ENCODE measurements around the gene ANXA3. TPM values are rescaled to one million over a fixed set of nuclear protein-coding genes. Genes with fewer than 3 reads are reported as not detected.

The ANXA3 gene
- total RNA-seq, 1 donor from 2014 or later = 1.9 TPM

GRCh38 chr4:78568640-78569305 is 17.2 kb downstream of the ANXA3 start:
- Histone ChIP-seq H3K9me3 (ENCODE audit: low read depth) (no peaks in the 10 kb centered on the region), H3K27me3 (no peaks in the 10 kb centered on the region), H3K27ac (no peak overlapping the region), H3K79me2 (ENCODE audit: low read depth) (no peaks in the 10 kb centered on the region), H3K36me3 (no peaks in the 10 kb centered on the region), H4K20me1 (ENCODE audit: low read depth) (no peaks in the 10 kb centered on the region), H3K4me1 (peaks cover 4% of the 10 kb centered on the region), H3K9ac (no peak overlapping the region), H2AFZ (replicated peaks) (no peak overlapping the region), H3K4me3 (no peak overlapping the region), H3F3A (ENCODE audit: low read depth) (no peaks in the 10 kb centered on the region), H3K4me2 (no peak overlapping the region)
- Mint-ChIP-seq H3K27ac (no peak overlapping the region), H3K4me1 (peaks cover 6% of the 10 kb centered on the region), H3K27me3 (ENCODE audit: insufficient read depth, low read depth) (no peaks in the 10 kb centered on the region), H3K4me3 (no peak overlapping the region), H3K36me3 (no peaks in the 10 kb centered on the region), H3K9me3 (peaks cover 3% of the 10 kb centered on the region)
- TF ChIP-seq CTCF (IDR thresholded peaks at IDR 0.05) (no peak), EZH2 (IDR thresholded peaks at IDR 0.05) (no peak), EZH2phosphoT487 (IDR thresholded peaks at IDR 0.05) (no peak)
- DNase-seq (ENCODE audit: low spot score) = no peak

- no peak overlapping the region for H3K27ac ChIP-seq
- H3K4me3 Mint-ChIP-seq = no peak overlapping the region
- H3K36me3 Mint-ChIP-seq = no peaks in the 10 kb centered on the region
- H3K9ac ChIP-seq = no peak overlapping the region
- no peaks in the 10 kb centered on the region for H3K36me3 ChIP-seq
- no peaks in the 10 kb centered on the region for H4K20me1 ChIP-seq (ENCODE audit: low read depth)
- H3K4me1 ChIP-seq = peaks cover 4% of the 10 kb centered on the region
- no peaks in the 10 kb centered on the region for H3K79me2 ChIP-seq (ENCODE audit: low read depth)
- TF ChIP-seq EZH2 (IDR thresholded peaks at IDR 0.05) (no peak), CTCF (IDR thresholded peaks at IDR 0.05) (no peak), EZH2phosphoT487 (IDR thresholded peaks at IDR 0.05) (no peak)
- no peaks in the 10 kb centered on the region for H3F3A ChIP-seq (ENCODE audit: low read depth)
- peaks cover 3% of the 10 kb centered on the region for H3K9me3 Mint-ChIP-seq
- no peaks in the 10 kb centered on the region for H3K9me3 ChIP-seq (ENCODE audit: low read depth)
- H3K4me1 Mint-ChIP-seq = peaks cover 6% of the 10 kb centered on the region
- H3K4me3 ChIP-seq = no peak overlapping the region
- no peak overlapping the region for H3K4me2 ChIP-seq
- H3K27ac Mint-ChIP-seq = no peak overlapping the region
- H2AFZ ChIP-seq (replicated peaks) = no peak overlapping the region
- H3K27me3 Mint-ChIP-seq (ENCODE audit: insufficient read depth, low read depth) = no peaks in the 10 kb centered on the region
- no peaks in the 10 kb centered on the region for H3K27me3 ChIP-seq
- DNase-seq (ENCODE audit: low spot score) = no peak
Observed at GRCh38 chr4:78569306-78569821, 17.8 kb downstream of the ANXA3 start.

GRCh38 chr4:78570117-78570516 is 18.5 kb downstream of the ANXA3 start:
- no peak overlapping the region for H3K27ac Mint-ChIP-seq
- Histone ChIP-seq H3K4me2 (no peak overlapping the region), H3K9ac (no peak overlapping the region), H3K27ac (no peak overlapping the region), H3K4me1 (peaks cover 4% of the 10 kb centered on the region), H3K79me2 (ENCODE audit: low read depth) (no peaks in the 10 kb centered on the region), H3F3A (ENCODE audit: low read depth) (no peaks in the 10 kb centered on the region), H4K20me1 (ENCODE audit: low read depth) (no peaks in the 10 kb centered on the region), H3K36me3 (no peaks in the 10 kb centered on the region), H2AFZ (replicated peaks) (no peak overlapping the region), H3K4me3 (no peak overlapping the region), H3K9me3 (ENCODE audit: low read depth) (no peaks in the 10 kb centered on the region), H3K27me3 (no peaks in the 10 kb centered on the region)
- TF ChIP-seq CTCF (IDR thresholded peaks at IDR 0.05) = no peak
- TF ChIP-seq EZH2phosphoT487 (IDR thresholded peaks at IDR 0.05) = no peak
- no peak for TF ChIP-seq EZH2 (IDR thresholded peaks at IDR 0.05)
- peaks cover 3% of the 10 kb centered on the region for H3K9me3 Mint-ChIP-seq
- no peaks in the 10 kb centered on the region for H3K36me3 Mint-ChIP-seq
- peaks cover 6% of the 10 kb centered on the region for H3K4me1 Mint-ChIP-seq
- H3K27me3 Mint-ChIP-seq (ENCODE audit: insufficient read depth, low read depth) = no peaks in the 10 kb centered on the region
- H3K4me3 Mint-ChIP-seq = no peak overlapping the region
- DNase-seq (ENCODE audit: low spot score) = no peak
